HG03354 (cell line): ENCODE results near the gene TNMD.
A peak's percentile ranks its signal among the peaks of the same experiment; 100 is the strongest.
"Not testable (repeated sequence)": the region's sequence is repeated elsewhere in the genome, so short reads cannot be mapped to it uniquely, and the experiment has no call there.

Experiments
- ATAC-seq: cut with Tn5 transposase; IDR thresholded peaks from one replicate; pipeline ENCODE4 v1.9.1; 2021; ENCODE audit warnings: mild to moderate bottlenecking; ENCODE audit not compliant: unreplicated experiment, poor library complexity, severe bottlenecking

TNMD gene

DNA sequence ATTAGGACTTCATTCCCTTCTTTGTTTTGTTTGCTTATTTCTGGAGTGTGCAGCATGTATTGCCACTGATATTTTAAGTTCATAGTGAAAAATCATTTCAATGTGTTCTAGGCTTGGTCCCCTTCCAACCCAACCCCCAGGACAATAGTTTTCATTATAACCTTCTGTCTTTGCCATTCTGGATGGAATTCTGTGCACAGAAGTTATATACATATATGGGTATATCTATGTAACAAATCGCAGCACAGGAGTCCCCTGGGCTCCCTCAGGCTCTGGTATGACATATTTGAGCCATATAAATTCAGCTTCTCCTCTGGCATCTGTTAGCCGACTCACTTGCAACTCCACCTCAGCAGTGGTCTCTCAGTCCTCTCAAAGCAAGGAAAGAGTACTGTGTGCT lies at the start of gene TNMD:
Gene TNMD (plus strand): TSS at position 326 of the 400 bp plus-strand sequence. CDS start 83 bp downstream, outside the sequence.
- ATAC-seq = no peak

- not testable (repeated sequence) for ATAC-seq
Measured at GRCh38 chrX:100565534-100565933, 19.2 kb upstream of the TNMD start.

- no peak for ATAC-seq
Measured at GRCh38 chrX:100586747-100587146, 2.0 kb downstream of the TNMD start.

- no peak for ATAC-seq
Measured at GRCh38 chrX:100587861-100588260, 3.1 kb downstream of the TNMD start.

DNA sequence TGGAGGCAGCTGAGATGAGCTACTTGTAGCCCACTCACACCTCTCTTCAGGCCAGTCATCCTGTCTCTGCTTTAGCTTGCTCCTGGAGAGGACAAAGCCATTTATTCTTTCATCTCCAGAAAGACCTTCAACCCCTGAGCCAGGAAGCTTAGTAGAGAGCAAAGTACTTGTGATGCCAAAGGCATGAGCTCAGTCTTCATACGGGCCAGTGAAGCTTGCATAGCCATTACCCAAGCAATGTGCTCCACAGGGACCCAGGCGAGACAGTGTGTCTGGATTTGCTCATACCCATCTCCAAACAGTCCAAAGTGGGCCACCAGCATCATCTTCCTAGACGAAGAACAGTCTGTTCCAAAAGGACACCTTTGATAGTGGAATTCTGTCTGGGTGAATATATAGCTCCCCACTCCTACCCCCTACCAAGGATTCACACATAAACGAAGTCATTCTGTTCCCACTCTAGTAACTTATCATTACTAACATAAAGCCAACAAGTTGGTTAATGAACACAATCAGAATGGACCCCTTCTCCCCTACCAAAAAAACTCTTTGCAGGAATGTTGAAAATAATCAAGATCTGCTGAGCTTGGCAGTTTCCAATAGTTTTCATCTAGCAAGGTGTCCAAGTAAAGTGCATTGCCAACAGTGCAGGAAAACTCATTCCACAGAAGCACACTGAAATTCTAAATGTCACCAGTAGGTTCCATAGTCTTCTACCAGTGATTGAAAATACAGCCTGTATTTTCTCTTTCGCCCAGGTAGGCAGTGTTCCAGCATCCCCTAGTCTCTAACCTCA lies 6.7 kb downstream of the TNMD start:
- no peak for ATAC-seq

DNA sequence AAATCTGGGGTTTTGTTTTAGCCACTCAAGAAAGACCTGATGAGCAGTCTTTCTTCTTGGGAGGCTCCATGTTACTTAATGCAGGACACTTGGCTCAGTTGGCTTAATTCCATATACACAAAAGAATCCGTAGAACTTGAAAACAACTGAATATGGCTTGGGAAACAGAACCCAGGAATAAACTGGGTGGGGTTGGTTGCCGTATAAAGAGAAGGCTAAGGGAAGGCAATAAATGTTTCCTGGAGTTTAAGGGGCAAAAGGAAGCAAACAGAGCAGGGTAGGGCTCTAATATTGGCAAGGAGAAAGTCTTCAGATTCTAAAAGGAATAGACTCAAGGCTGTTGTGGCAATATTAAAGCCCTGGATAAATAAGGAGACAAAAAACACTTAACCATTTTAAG lies 8.4 kb downstream of the TNMD start:
- no peak for ATAC-seq

DNA sequence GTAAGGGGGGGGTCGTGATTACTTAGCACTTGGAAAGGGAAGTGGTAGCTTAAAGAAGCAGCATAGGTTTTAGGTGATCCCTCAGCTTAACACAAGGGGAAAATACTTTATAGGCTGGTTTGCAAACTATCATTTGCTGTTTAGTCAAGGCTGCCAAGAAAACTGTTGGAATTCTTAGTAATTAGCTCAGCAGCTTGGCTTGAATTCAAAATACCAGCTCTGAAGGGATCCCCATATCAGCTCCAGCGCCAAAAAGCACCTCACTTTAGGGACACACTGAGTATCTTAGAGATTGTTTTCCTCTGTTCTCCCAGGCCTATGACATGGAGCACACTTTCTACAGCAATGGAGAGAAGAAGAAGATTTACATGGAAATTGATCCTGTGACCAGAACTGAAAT lies 8.8 kb downstream of the TNMD start:
- no peak for ATAC-seq

DNA sequence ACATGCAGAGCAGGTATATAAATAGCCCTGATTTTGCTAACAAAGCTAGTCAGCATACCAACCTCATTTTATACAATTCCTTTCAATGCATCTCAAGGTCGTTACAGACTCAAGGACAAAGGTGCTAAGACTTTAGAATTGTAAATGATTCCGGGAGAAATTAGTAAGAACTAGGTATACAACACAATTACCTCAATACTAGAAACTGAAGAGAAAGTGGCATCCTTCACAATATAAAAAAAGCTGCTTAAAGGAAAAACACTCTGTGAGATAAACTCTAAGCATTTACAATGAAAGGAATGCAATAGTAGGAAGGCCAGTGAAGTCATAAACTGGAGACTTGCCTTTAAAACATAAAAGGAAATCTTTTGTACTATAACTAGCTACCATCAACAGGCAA lies 11.9 kb downstream of the TNMD start:
- ATAC-seq = no peak

DNA sequence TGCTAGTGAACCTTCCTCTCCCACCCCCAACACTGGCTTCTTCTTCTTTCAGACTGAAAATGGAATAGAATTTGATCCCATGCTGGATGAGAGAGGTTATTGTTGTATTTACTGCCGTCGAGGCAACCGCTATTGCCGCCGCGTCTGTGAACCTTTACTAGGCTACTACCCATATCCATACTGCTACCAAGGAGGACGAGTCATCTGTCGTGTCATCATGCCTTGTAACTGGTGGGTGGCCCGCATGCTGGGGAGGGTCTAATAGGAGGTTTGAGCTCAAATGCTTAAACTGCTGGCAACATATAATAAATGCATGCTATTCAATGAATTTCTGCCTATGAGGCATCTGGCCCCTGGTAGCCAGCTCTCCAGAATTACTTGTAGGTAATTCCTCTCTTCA lies 14.7 kb downstream of the TNMD start:
- no peak for ATAC-seq

DNA sequence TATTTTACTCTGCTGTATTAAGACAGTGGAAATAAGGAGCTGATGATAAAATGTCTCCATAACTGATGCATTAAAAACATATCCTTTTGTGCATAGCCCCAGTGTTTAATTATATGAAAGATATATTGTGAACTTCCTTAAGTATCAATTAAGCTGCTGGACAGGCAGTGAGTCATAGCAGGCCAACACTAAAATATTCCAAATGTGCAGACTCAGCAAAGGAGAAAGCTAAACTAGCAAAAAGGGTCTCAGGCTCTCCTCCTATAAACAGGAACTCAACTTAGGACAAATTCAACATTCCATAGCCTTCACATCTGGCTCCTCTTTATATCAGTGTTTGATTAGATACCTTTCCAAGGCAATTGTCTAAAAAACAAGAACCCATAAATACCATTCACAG lies 15.6 kb downstream of the TNMD start:
- ATAC-seq = no peak

- peak; percentile 83 for ATAC-seq
Measured at GRCh38 chrX:100600758-100601157, 16.0 kb downstream of the TNMD start.

GRCh38 chrX:100606753-100607152 lies 22.0 kb downstream of the TNMD start:
- ATAC-seq = peak; percentile 66

DNA sequence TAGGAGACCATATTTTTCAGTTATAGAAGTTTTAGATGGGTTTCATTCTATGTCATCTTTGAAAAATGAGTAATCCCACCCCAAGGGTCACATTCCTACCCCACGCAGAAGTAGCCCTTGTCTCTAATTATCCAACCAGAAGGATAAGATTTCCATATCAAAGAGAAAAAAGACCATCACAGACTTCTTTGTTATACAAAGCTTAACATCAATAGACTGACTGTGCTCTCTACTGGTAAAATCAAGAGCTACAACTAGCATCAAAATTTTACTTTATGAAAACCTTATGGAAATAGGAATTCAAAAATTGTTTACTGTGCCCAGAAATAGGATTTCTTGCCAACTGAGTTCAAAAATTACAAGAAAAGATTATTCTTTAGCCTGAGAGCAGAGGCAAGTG lies 24.9 kb downstream of the TNMD start:
- no peak for ATAC-seq

DNA sequence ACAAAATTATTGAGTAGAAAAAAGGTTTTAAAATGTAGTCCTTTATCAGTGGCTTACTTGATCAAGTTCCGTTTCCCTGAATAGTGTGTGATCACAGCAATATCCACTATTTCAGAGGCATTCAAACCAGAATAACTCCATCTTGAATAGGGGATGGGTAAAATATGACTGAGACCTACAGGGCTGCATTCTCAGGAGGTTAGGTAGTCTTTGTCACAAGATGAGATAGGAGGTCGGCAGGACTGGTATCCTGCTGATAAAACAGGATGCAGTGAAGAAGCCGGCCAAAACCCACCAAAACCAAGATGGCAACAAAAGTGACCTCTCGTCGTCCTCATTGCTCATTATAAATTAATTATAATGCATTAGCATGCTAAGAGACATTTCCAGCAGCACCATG lies 27.2 kb downstream of the TNMD start:
- no peak for ATAC-seq

- ATAC-seq = peak; percentile 100
Measured at GRCh38 chrX:100615005-100615404, 30.3 kb downstream of the TNMD start.

GRCh38 chrX:100623001-100623400 lies 38.3 kb downstream of the TNMD start:
- no peak for ATAC-seq

- peak; percentile 95 for ATAC-seq
Measured at GRCh38 chrX:100625985-100626491, 41.3 kb downstream of the TNMD start.

- no peak for ATAC-seq
Measured at GRCh38 chrX:100635040-100635439, 50.3 kb downstream of the TNMD start.

DNA sequence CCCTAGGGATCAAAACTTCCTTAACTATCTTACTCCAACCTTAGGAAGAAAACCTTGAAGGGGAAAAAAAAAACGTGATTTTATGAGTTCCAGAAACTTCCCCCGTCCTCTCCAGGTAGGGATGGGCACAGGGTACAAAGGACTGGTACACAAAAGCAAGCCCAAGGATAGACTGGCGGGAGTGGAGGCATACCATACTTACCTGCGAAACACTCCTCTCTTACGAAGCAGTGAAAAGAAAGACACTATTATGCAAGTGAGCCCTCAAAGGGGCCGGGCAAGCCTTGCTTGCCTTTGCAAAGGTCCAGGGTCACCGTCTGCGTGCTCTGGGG lies 51.2 kb downstream of the TNMD start:
- no peak for ATAC-seq

GRCh38 chrX:100636321-100636991 lies 51.7 kb downstream of the TNMD start, which contains the start of gene TSPAN6:
TSPAN6 (minus strand) TSS chrX:100636806; CDS start chrX:100636694, 112 bp downstream.
- ATAC-seq = peak; percentile 99

GRCh38 chrX:100642290-100642689 lies 57.6 kb downstream of the TNMD start:
- ATAC-seq = no peak
